Measurements from ENCODE around the gene NUCKS1. TPM values are rescaled to one million over a fixed set of nuclear protein-coding genes. Genes with fewer than 3 reads are reported as not detected.
A peak's percentile ranks its signal among the peaks of the same experiment; 100 is the strongest.

The NUCKS1 gene
- total RNA-seq, 1 experiment from 2014 or later, result 205 TPM

- no peak overlapping the region for H3K4me3 ChIP-seq (ENCODE audit: low read depth, low read length)
- peaks cover 53% of the 10 kb centered on the region for H3K4me1 ChIP-seq
- ChIA-PET CTCF (interaction anchor here (0.5 to 2.6 kb wide), 4 partner anchors 17 to 220 kb away, joined by 3 to 10 read pairs (median 4); no protein-coding TSS in a partner anchor), POLR2A (interaction anchor here (1.2 kb wide), 1 partner anchor 73 kb away, joined by 3 read pairs; no protein-coding TSS in a partner anchor)
- H3K4me3 Mint-ChIP-seq (ENCODE audit: unreplicated experiment), result no peak overlapping the region
- no peaks in the 10 kb centered on the region for H3K27me3 ChIP-seq (replicated peaks; ENCODE audit: control insufficient read depth, insufficient read depth, low read length)
- no peak overlapping the region for H3K27ac Mint-ChIP-seq (ENCODE audit: unreplicated experiment)
- H3K9me3 Mint-ChIP-seq (ENCODE audit: unreplicated experiment), result no peaks in the 10 kb centered on the region
- intact Hi-C loops (cut with micrococcal nuclease; ENCODE audit: unreplicated experiment), result no loop called here
- peaks cover 4% of the 10 kb centered on the region for H3K36me3 Mint-ChIP-seq (ENCODE audit: insufficient read depth, unreplicated experiment)
- no peaks in the 10 kb centered on the region for H3K9me3 ChIP-seq
- no TSS peak for BruUV-seq (replicated peaks)
- H3K27me3 Mint-ChIP-seq (ENCODE audit: insufficient read depth, unreplicated experiment), result no peaks in the 10 kb centered on the region
- no peak for TF ChIP-seq CTCF (IDR thresholded peaks at IDR 0.05; ENCODE audit: insufficient read depth in 1 of 2, low read depth in 1 of 2, low read length in 1 of 2, severe bottlenecking in 1 of 2, unreplicated experiment in 1 of 2)
- no peaks in the 10 kb centered on the region for H3K36me3 ChIP-seq (ENCODE audit: control insufficient read depth, insufficient read depth, low read length)
- DNase-seq, result no peak
- peaks cover 42% of the 10 kb centered on the region for H3K4me1 Mint-ChIP-seq (ENCODE audit: low read depth, unreplicated experiment)
Observed at GRCh38 chr1:205676597-205676996, 73.4 kb downstream of the NUCKS1 start.

DNA sequence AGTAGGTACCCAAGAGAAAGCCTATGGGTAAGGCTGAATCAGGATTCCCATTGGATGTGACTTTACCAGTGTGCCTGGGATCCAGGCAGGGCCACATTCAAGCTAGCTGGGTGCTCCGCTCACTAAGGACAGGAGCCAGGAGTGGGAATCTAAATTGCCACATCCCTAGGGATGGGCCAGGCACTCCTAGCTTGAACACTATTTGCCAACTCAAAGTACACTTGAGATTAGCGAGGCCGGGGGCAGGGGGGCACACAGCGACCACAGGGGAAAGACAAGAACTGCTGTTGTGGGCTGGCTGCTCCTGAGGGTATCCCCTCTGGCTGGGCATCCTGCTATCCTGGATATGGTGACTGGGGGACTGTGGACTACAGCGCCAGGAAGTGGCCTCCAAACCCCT lies 74.0 kb downstream of the NUCKS1 start:
- Histone ChIP-seq H3K4me3 (ENCODE audit: low read depth, low read length) (no peak overlapping the region), H3K36me3 (ENCODE audit: control insufficient read depth, insufficient read depth, low read length) (no peaks in the 10 kb centered on the region), H3K27me3 (replicated peaks; ENCODE audit: control insufficient read depth, insufficient read depth, low read length) (no peaks in the 10 kb centered on the region), H3K9me3 (no peaks in the 10 kb centered on the region), H3K4me1 (peaks cover 59% of the 10 kb centered on the region)
- Mint-ChIP-seq H3K27me3 (ENCODE audit: insufficient read depth, unreplicated experiment) (no peaks in the 10 kb centered on the region), H3K27ac (ENCODE audit: unreplicated experiment) (peak overlapping the region; percentile 27), H3K36me3 (ENCODE audit: insufficient read depth, unreplicated experiment) (peaks cover 4% of the 10 kb centered on the region), H3K4me1 (ENCODE audit: low read depth, unreplicated experiment) (peaks cover 44% of the 10 kb centered on the region), H3K9me3 (ENCODE audit: unreplicated experiment) (no peaks in the 10 kb centered on the region), H3K4me3 (ENCODE audit: unreplicated experiment) (no peak overlapping the region)
- POLR2A ChIA-PET, result no interaction called here
- intact Hi-C loops (cut with micrococcal nuclease; ENCODE audit: unreplicated experiment), result no loop called here
- peak; percentile 43 to 71 for DNase-seq
- TF ChIP-seq CTCF (IDR thresholded peaks at IDR 0.05; ENCODE audit: insufficient read depth in 1 of 2, low read depth in 1 of 2, low read length in 1 of 2, severe bottlenecking in 1 of 2, unreplicated experiment in 1 of 2), result no peak
- CTCF ChIA-PET, result interaction anchor here (0.5 to 2.6 kb wide), 3 partner anchors 16 to 219 kb away, joined by 3 to 10 read pairs (median 3); no protein-coding TSS in a partner anchor
- no TSS peak for BruUV-seq (replicated peaks)

GRCh38 chr1:205675247-205675646 lies 74.7 kb downstream of the NUCKS1 start:
- TF ChIP-seq CTCF (IDR thresholded peaks at IDR 0.05; ENCODE audit: insufficient read depth in 1 of 2, low read depth in 1 of 2, low read length in 1 of 2, severe bottlenecking in 1 of 2, unreplicated experiment in 1 of 2), result no peak
- POLR2A ChIA-PET, result no interaction called here
- H3K27me3 ChIP-seq (replicated peaks; ENCODE audit: control insufficient read depth, insufficient read depth, low read length), result no peaks in the 10 kb centered on the region
- Mint-ChIP-seq H3K4me1 (ENCODE audit: low read depth, unreplicated experiment) (peaks cover 41% of the 10 kb centered on the region), H3K4me3 (ENCODE audit: unreplicated experiment) (no peak overlapping the region), H3K9me3 (ENCODE audit: unreplicated experiment) (no peaks in the 10 kb centered on the region), H3K27ac (ENCODE audit: unreplicated experiment) (peak overlapping the region; percentile 27), H3K27me3 (ENCODE audit: insufficient read depth, unreplicated experiment) (no peaks in the 10 kb centered on the region), H3K36me3 (ENCODE audit: insufficient read depth, unreplicated experiment) (peaks cover 4% of the 10 kb centered on the region)
- no peaks in the 10 kb centered on the region for H3K36me3 ChIP-seq (ENCODE audit: control insufficient read depth, insufficient read depth, low read length)
- no peak overlapping the region for H3K4me3 ChIP-seq (ENCODE audit: low read depth, low read length)
- peaks cover 63% of the 10 kb centered on the region for H3K4me1 ChIP-seq
- CTCF ChIA-PET, result no interaction called here
- DNase-seq, result no peak
- no peaks in the 10 kb centered on the region for H3K9me3 ChIP-seq
- intact Hi-C loops (cut with micrococcal nuclease; ENCODE audit: unreplicated experiment), result no loop called here
- no TSS peak for BruUV-seq (replicated peaks)
